SK-N-SH treated with all-trans-retinoic acid at 6 μM for 48 hours (cell line): ENCODE measurements around the gene MTARC1.

Experiments used
- ATAC-seq: fragments of 200-7000 bp; cut with Tn5 transposase; 3 replicates; pipeline ENCODE4 v1.9.1; 2020; ENCODE audit warnings: mild to moderate bottlenecking, moderate library complexity
- ARNTL ChIP-seq: fragments of 450-650 bp; formaldehyde crosslinking; IDR thresholded peaks from 2 replicates; pipeline ENCODE4 v1.5.0; 2020; ENCODE audit warnings: low read depth, mild to moderate bottlenecking, moderate library complexity, borderline replicate concordance
- BACH2 ChIP-seq: fragments of 250-450 bp; sonication (Bioruptor Pico); IDR thresholded peaks from 2 replicates; pipeline ENCODE4 v1.9.0; 2021; ENCODE audit warnings: mild to moderate bottlenecking, borderline replicate concordance
- CREB5 ChIP-seq: fragments of 250-450 bp; sonication (Bioruptor Pico); IDR thresholded peaks from 2 replicates; pipeline ENCODE4 v1.5.1; 2020; ENCODE audit warnings: low read depth, mild to moderate bottlenecking, moderate library complexity
- CSDC2 ChIP-seq: fragments of 250-450 bp; sonication (Bioruptor Pico); IDR thresholded peaks from 2 replicates; pipeline ENCODE4 v1.5.0; 2020; ENCODE audit warnings: mild to moderate bottlenecking, moderate library complexity
- GLIS3 ChIP-seq: fragments of 250-450 bp; sonication (Bioruptor Pico); IDR thresholded peaks from 2 replicates; pipeline ENCODE4 v1.5.0; 2020; ENCODE audit warnings: mild to moderate bottlenecking, moderate library complexity
- ISL1 ChIP-seq: fragments of 250-450 bp; sonication (Bioruptor Pico); IDR thresholded peaks from 2 replicates; pipeline ENCODE4 v2.1.2; 2022; ENCODE audit warnings: mild to moderate bottlenecking, moderate library complexity
- OSR1 ChIP-seq: fragments of 250-450 bp; sonication (Bioruptor Pico); IDR thresholded peaks from 2 replicates; pipeline ENCODE4 v1.8.0; 2022; ENCODE audit warnings: moderate library complexity, mild to moderate bottlenecking, inconsistent platforms
- PATZ1 ChIP-seq: fragments of 250-450 bp; sonication (Bioruptor Pico); IDR thresholded peaks from 2 replicates; pipeline ENCODE4 v1.8.0; 2020; ENCODE audit warnings: mild to moderate bottlenecking, moderate library complexity, borderline replicate concordance
- POU6F1 ChIP-seq: fragments of 250-450 bp; sonication (Bioruptor Pico); IDR thresholded peaks from 2 replicates; pipeline ENCODE4 v1.8.0; 2021; ENCODE audit warnings: low read depth, mild to moderate bottlenecking, moderate library complexity, borderline replicate concordance
- PPARA ChIP-seq: fragments of 250-450 bp; sonication (Bioruptor Pico); IDR thresholded peaks from 2 replicates; pipeline ENCODE4 v1.5.0; 2020; ENCODE audit warnings: mild to moderate bottlenecking, borderline replicate concordance
- RARB ChIP-seq: fragments of 250-450 bp; sonication (Bioruptor Pico); IDR thresholded peaks from 2 replicates; pipeline ENCODE4 v1.8.0; 2021; ENCODE audit warnings: mild to moderate bottlenecking, moderate library complexity
- TCF4 ChIP-seq: fragments of 250-450 bp; sonication (Bioruptor Pico); IDR thresholded peaks from 2 replicates; pipeline ENCODE4 v1.8.0; 2021; ENCODE audit warnings: mild to moderate bottlenecking, moderate library complexity, borderline replicate concordance
- TOX ChIP-seq: fragments of 250-450 bp; sonication (Bioruptor Pico); IDR thresholded peaks from 2 replicates; pipeline ENCODE4 v1.8.0; 2021; ENCODE audit warnings: mild to moderate bottlenecking, moderate library complexity, borderline replicate concordance
- TSHZ2 ChIP-seq: fragments of 250-450 bp; sonication (Bioruptor Pico); IDR thresholded peaks from 2 replicates; pipeline ENCODE4 v1.5.0; 2020; ENCODE audit warnings: mild to moderate bottlenecking, moderate library complexity
- ZC3H10 ChIP-seq: fragments of 250-450 bp; sonication (Bioruptor Pico); IDR thresholded peaks from 2 replicates; pipeline ENCODE4 v1.5.1; 2021; ENCODE audit warnings: mild to moderate bottlenecking, moderate library complexity
- ZFP3 ChIP-seq: fragments of 250-450 bp; sonication (Bioruptor Pico); IDR thresholded peaks from 2 replicates; pipeline ENCODE4 v1.5.0; 2020; ENCODE audit warnings: mild to moderate bottlenecking, moderate library complexity
- ZFP30 ChIP-seq: fragments of 450-650 bp; formaldehyde crosslinking; IDR thresholded peaks from 2 replicates; pipeline ENCODE4 v1.5.0; 2022; ENCODE audit warnings: mild to moderate bottlenecking, moderate library complexity
- ZNF565 ChIP-seq: fragments of 450-650 bp; formaldehyde crosslinking; conservative IDR thresholded peaks from 2 replicates; pipeline ENCODE4 v1.5.0; 2020; ENCODE audit warnings: low read depth, mild to moderate bottlenecking, moderate library complexity
- ZNF70 ChIP-seq: fragments of 450-650 bp; formaldehyde crosslinking; IDR thresholded peaks from 2 replicates; pipeline ENCODE4 v1.5.0; 2020; ENCODE audit warnings: mild to moderate bottlenecking, moderate library complexity
- ZNF8 ChIP-seq: fragments of 450-650 bp; formaldehyde crosslinking; IDR thresholded peaks from 2 replicates; pipeline ENCODE4 v1.5.0; 2020; ENCODE audit warnings: mild to moderate bottlenecking, moderate library complexity
- TF ChIP-seq, protein P1 (sequence below): fragments of 250-450 bp; sonication (Bioruptor Pico); IDR thresholded peaks from 2 replicates; pipeline ENCODE4 v1.5.1; 2021; ENCODE audit warnings: mild to moderate bottlenecking, moderate library complexity

MTARC1 gene

GRCh38 chr1:220751111-220751510 is 35.6 kb upstream of the MTARC1 start:
- TF ChIP-seq GLIS3 (CRISPR knock-in tag) (no peak), ZNF565 (no peak), ZNF8 (CRISPR knock-in tag) (no peak), BACH2 (no peak), ZFP30 (CRISPR knock-in tag) (no peak), ZC3H10 (no peak), ISL1 (no peak), TOX (CRISPR knock-in tag) (no peak), POU6F1 (CRISPR knock-in tag) (no peak), ARNTL (CRISPR knock-in tag) (no peak), ZFP3 (CRISPR knock-in tag) (no peak), PATZ1 (CRISPR knock-in tag) (no peak), PPARA (no peak), RARB (CRISPR knock-in tag) (no peak), CREB5 (CRISPR knock-in tag) (no peak), ZNF70 (CRISPR knock-in tag) (no peak), TSHZ2 (CRISPR knock-in tag) (no peak), OSR1 (CRISPR knock-in tag) (no peak)
- no peak for ATAC-seq

- TF ChIP-seq GLIS3 (CRISPR knock-in tag): no peak
- TF ChIP-seq ARNTL (CRISPR knock-in tag): no peak
- TF ChIP-seq TCF4 (CRISPR knock-in tag): no peak
- no peak for TF ChIP-seq CSDC2
- TF ChIP-seq ZNF70 (CRISPR knock-in tag): no peak
- TF ChIP-seq TSHZ2 (CRISPR knock-in tag): no peak
- no peak for TF ChIP-seq RARB (CRISPR knock-in tag)
- no peak for TF ChIP-seq ISL1
- TF ChIP-seq CREB5 (CRISPR knock-in tag): no peak
- TF ChIP-seq, protein P1, sequence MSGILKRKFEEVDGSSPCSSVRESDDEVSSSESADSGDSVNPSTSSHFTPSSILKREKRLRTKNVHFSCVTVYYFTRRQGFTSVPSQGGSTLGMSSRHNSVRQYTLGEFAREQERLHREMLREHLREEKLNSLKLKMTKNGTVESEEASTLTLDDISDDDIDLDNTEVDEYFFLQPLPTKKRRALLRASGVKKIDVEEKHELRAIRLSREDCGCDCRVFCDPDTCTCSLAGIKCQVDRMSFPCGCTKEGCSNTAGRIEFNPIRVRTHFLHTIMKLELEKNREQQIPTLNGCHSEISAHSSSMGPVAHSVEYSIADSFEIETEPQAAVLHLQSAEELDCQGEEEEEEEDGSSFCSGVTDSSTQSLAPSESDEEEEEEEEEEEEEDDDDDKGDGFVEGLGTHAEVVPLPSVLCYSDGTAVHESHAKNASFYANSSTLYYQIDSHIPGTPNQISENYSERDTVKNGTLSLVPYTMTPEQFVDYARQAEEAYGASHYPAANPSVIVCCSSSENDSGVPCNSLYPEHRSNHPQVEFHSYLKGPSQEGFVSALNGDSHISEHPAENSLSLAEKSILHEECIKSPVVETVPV: no peak
- no peak for TF ChIP-seq ZFP30 (CRISPR knock-in tag)
- ATAC-seq: no peak
Measured at GRCh38 chr1:220754212-220754917, 32.3 kb upstream of the MTARC1 start.
